ENCODE measurements around the gene SH3BGRL2.
A peak's percentile ranks its signal among the peaks of the same experiment; 100 is the strongest.

Gene SH3BGRL2

GRCh38 chr6:79628466-79629288 is 2.5 kb upstream of the SH3BGRL2 start:
- H3K4me1 ChIP-seq (ENCODE audit: control insufficient read depth in 2 of 2, insufficient read depth in 2 of 2, low read length in 2 of 2): peaks cover 0 to 8% of the 10 kb centered on the region in 2 donors

GRCh38 chr6:79630380-79630882 is 698 bp upstream of the SH3BGRL2 start:
- no peaks in the 10 kb centered on the region for H3K27me3 ChIP-seq (ENCODE audit: control insufficient read depth in 2 of 2, insufficient read depth in 2 of 2, low read length in 2 of 2)
- H3K9ac ChIP-seq (ENCODE audit: low read depth in 1 of 2, low read length in 2 of 2): peak overlapping the region; percentile 35 to 95
- peaks cover 1 to 13% of the 10 kb centered on the region in 2 donors for H3K4me1 ChIP-seq (ENCODE audit: control insufficient read depth in 2 of 2, insufficient read depth in 2 of 2, low read length in 2 of 2)
- H3K4me3 ChIP-seq (ENCODE audit: low read length in 2 of 2): peak overlapping the region; percentile 38 to 87
- H3K9me3 ChIP-seq (ENCODE audit: control insufficient read depth in 2 of 2, low read length in 2 of 2): no peaks in the 10 kb centered on the region
- H3K27ac ChIP-seq (ENCODE audit: low read depth in 2 of 2, low read length in 2 of 2): peak overlapping the region; percentile 96 to 98
- no peaks in the 10 kb centered on the region for H3K36me3 ChIP-seq (ENCODE audit: control insufficient read depth in 2 of 2, insufficient read depth in 2 of 2, low read length in 2 of 2)

More at GRCh38 chr6:79628466-79629288, 2.5 kb upstream of the SH3BGRL2 start:
- no peak overlapping the region for H3K9ac ChIP-seq (ENCODE audit: low read depth in 1 of 2, low read length in 2 of 2)
- H3K27me3 ChIP-seq (ENCODE audit: control insufficient read depth in 2 of 2, insufficient read depth in 2 of 2, low read length in 2 of 2): no peaks in the 10 kb centered on the region
- no peaks in the 10 kb centered on the region for H3K9me3 ChIP-seq (ENCODE audit: control insufficient read depth in 2 of 2, low read length in 2 of 2)
- no peak overlapping the region for H3K27ac ChIP-seq (ENCODE audit: low read depth in 2 of 2, low read length in 2 of 2)
- H3K36me3 ChIP-seq (ENCODE audit: control insufficient read depth in 2 of 2, insufficient read depth in 2 of 2, low read length in 2 of 2): no peaks in the 10 kb centered on the region
- H3K4me3 ChIP-seq (ENCODE audit: low read length in 2 of 2): no peak overlapping the region

GRCh38 chr6:79631693-79632172 is 604 bp downstream of the SH3BGRL2 start:
- peak overlapping the region; percentile 96 to 98 for H3K27ac ChIP-seq (ENCODE audit: low read depth in 2 of 2, low read length in 2 of 2)
- peak overlapping the region; percentile 71 to 87 for H3K4me3 ChIP-seq (ENCODE audit: low read length in 2 of 2)
- no peaks in the 10 kb centered on the region for H3K36me3 ChIP-seq (ENCODE audit: control insufficient read depth in 2 of 2, insufficient read depth in 2 of 2, low read length in 2 of 2)
- H3K4me1 ChIP-seq (ENCODE audit: control insufficient read depth in 2 of 2, insufficient read depth in 2 of 2, low read length in 2 of 2): peaks cover 4 to 13% of the 10 kb centered on the region in 2 donors
- no peaks in the 10 kb centered on the region for H3K9me3 ChIP-seq (ENCODE audit: control insufficient read depth in 2 of 2, low read length in 2 of 2)
- no peaks in the 10 kb centered on the region for H3K27me3 ChIP-seq (ENCODE audit: control insufficient read depth in 2 of 2, insufficient read depth in 2 of 2, low read length in 2 of 2)
- peak overlapping the region; percentile 81 to 95 for H3K9ac ChIP-seq (ENCODE audit: low read depth in 1 of 2, low read length in 2 of 2)

- Histone ChIP-seq H3K27ac (ENCODE audit: low read depth in 2 of 2, low read length in 2 of 2) (peak overlapping the region in 1 of 2 donors; percentile 19), H3K4me1 (ENCODE audit: control insufficient read depth in 2 of 2, insufficient read depth in 2 of 2, low read length in 2 of 2) (peaks cover 4 to 13% of the 10 kb centered on the region in 2 donors), H3K9me3 (ENCODE audit: control insufficient read depth in 2 of 2, low read length in 2 of 2) (no peaks in the 10 kb centered on the region), H3K9ac (ENCODE audit: low read depth in 1 of 2, low read length in 2 of 2) (peak overlapping the region in 1 of 2 donors; percentile 30), H3K36me3 (ENCODE audit: control insufficient read depth in 2 of 2, insufficient read depth in 2 of 2, low read length in 2 of 2) (no peaks in the 10 kb centered on the region), H3K27me3 (ENCODE audit: control insufficient read depth in 2 of 2, insufficient read depth in 2 of 2, low read length in 2 of 2) (no peaks in the 10 kb centered on the region), H3K4me3 (ENCODE audit: low read length in 2 of 2) (peak overlapping the region; percentile 71 to 87)
These were observed 1.5 kb downstream of the SH3BGRL2 start for GRCh38 chr6:79632580-79632979.

- no peaks in the 10 kb centered on the region for H3K36me3 ChIP-seq (ENCODE audit: control insufficient read depth in 2 of 2, insufficient read depth in 2 of 2, low read length in 2 of 2)
- H3K9ac ChIP-seq (ENCODE audit: low read depth in 1 of 2, low read length in 2 of 2): no peak overlapping the region
- H3K27ac ChIP-seq (ENCODE audit: low read depth in 2 of 2, low read length in 2 of 2): no peak overlapping the region
- no peaks in the 10 kb centered on the region for H3K9me3 ChIP-seq (ENCODE audit: control insufficient read depth in 2 of 2, low read length in 2 of 2)
- no peak overlapping the region for H3K4me3 ChIP-seq (ENCODE audit: low read length in 2 of 2)
- H3K27me3 ChIP-seq (ENCODE audit: control insufficient read depth in 2 of 2, insufficient read depth in 2 of 2, low read length in 2 of 2): no peaks in the 10 kb centered on the region
- H3K4me1 ChIP-seq (ENCODE audit: control insufficient read depth in 2 of 2, insufficient read depth in 2 of 2, low read length in 2 of 2): peaks cover 4 to 13% of the 10 kb centered on the region in 2 donors
These were observed 3.5 kb downstream of the SH3BGRL2 start for GRCh38 chr6:79634491-79635231.

- H3K36me3 ChIP-seq (ENCODE audit: control insufficient read depth in 2 of 2, insufficient read depth in 2 of 2, low read length in 2 of 2): no peaks in the 10 kb centered on the region
- H3K9me3 ChIP-seq (ENCODE audit: control insufficient read depth in 2 of 2, low read length in 2 of 2): no peaks in the 10 kb centered on the region
- H3K27ac ChIP-seq (ENCODE audit: low read depth in 2 of 2, low read length in 2 of 2): no peak overlapping the region
- no peak overlapping the region for H3K4me3 ChIP-seq (ENCODE audit: low read length in 2 of 2)
- no peaks in the 10 kb centered on the region for H3K27me3 ChIP-seq (ENCODE audit: control insufficient read depth in 2 of 2, insufficient read depth in 2 of 2, low read length in 2 of 2)
- no peak overlapping the region for H3K9ac ChIP-seq (ENCODE audit: low read depth in 1 of 2, low read length in 2 of 2)
- H3K4me1 ChIP-seq (ENCODE audit: control insufficient read depth in 2 of 2, insufficient read depth in 2 of 2, low read length in 2 of 2): peaks cover 4 to 10% of the 10 kb centered on the region in 2 donors
These were observed 4.1 kb downstream of the SH3BGRL2 start for GRCh38 chr6:79635232-79635543.

GRCh38 chr6:79636673-79637072 is 5.5 kb downstream of the SH3BGRL2 start:
- H3K36me3 ChIP-seq (ENCODE audit: control insufficient read depth in 2 of 2, insufficient read depth in 2 of 2, low read length in 2 of 2): no peaks in the 10 kb centered on the region

GRCh38 chr6:79640146-79641111 is 9.3 kb downstream of the SH3BGRL2 start:
- Histone ChIP-seq H3K4me3 (ENCODE audit: low read length in 2 of 2) (no peak overlapping the region), H3K27ac (ENCODE audit: low read depth in 2 of 2, low read length in 2 of 2) (no peak overlapping the region), H3K9me3 (ENCODE audit: control insufficient read depth in 2 of 2, low read length in 2 of 2) (no peaks in the 10 kb centered on the region), H3K27me3 (ENCODE audit: control insufficient read depth in 2 of 2, insufficient read depth in 2 of 2, low read length in 2 of 2) (no peaks in the 10 kb centered on the region), H3K4me1 (ENCODE audit: control insufficient read depth in 2 of 2, insufficient read depth in 2 of 2, low read length in 2 of 2) (peaks cover 3 to 4% of the 10 kb centered on the region in 2 donors), H3K9ac (ENCODE audit: low read depth in 1 of 2, low read length in 2 of 2) (no peak overlapping the region), H3K36me3 (ENCODE audit: control insufficient read depth in 2 of 2, insufficient read depth in 2 of 2, low read length in 2 of 2) (no peaks in the 10 kb centered on the region)

More at GRCh38 chr6:79636673-79637072, 5.5 kb downstream of the SH3BGRL2 start:
- no peak overlapping the region for H3K9ac ChIP-seq (ENCODE audit: low read depth in 1 of 2, low read length in 2 of 2)
- H3K27ac ChIP-seq (ENCODE audit: low read depth in 2 of 2, low read length in 2 of 2): no peak overlapping the region
- H3K4me1 ChIP-seq (ENCODE audit: control insufficient read depth in 2 of 2, insufficient read depth in 2 of 2, low read length in 2 of 2): peaks cover 4 to 5% of the 10 kb centered on the region in 2 donors
- H3K4me3 ChIP-seq (ENCODE audit: low read length in 2 of 2): no peak overlapping the region
- no peaks in the 10 kb centered on the region for H3K27me3 ChIP-seq (ENCODE audit: control insufficient read depth in 2 of 2, insufficient read depth in 2 of 2, low read length in 2 of 2)
- H3K9me3 ChIP-seq (ENCODE audit: control insufficient read depth in 2 of 2, low read length in 2 of 2): no peaks in the 10 kb centered on the region

- Histone ChIP-seq H3K36me3 (ENCODE audit: control insufficient read depth in 2 of 2, insufficient read depth in 2 of 2, low read length in 2 of 2) (no peaks in the 10 kb centered on the region), H3K9me3 (ENCODE audit: control insufficient read depth in 2 of 2, low read length in 2 of 2) (no peaks in the 10 kb centered on the region), H3K27me3 (ENCODE audit: control insufficient read depth in 2 of 2, insufficient read depth in 2 of 2, low read length in 2 of 2) (no peaks in the 10 kb centered on the region), H3K4me1 (ENCODE audit: control insufficient read depth in 2 of 2, insufficient read depth in 2 of 2, low read length in 2 of 2) (peaks cover 4 to 16% of the 10 kb centered on the region in 2 donors), H3K27ac (ENCODE audit: low read depth in 2 of 2, low read length in 2 of 2) (no peak overlapping the region), H3K4me3 (ENCODE audit: low read length in 2 of 2) (no peak overlapping the region), H3K9ac (ENCODE audit: low read depth in 1 of 2, low read length in 2 of 2) (no peak overlapping the region)
These were observed 14.9 kb downstream of the SH3BGRL2 start for GRCh38 chr6:79646006-79646405.
